Neural progenitor cell (in vitro differentiated cells): ENCODE results near the gene GBGT1. TPM values are rescaled to one million over a fixed set of nuclear protein-coding genes. Genes with fewer than 3 reads are reported as not detected.
"Not testable (repeated sequence)": the region's sequence is repeated elsewhere in the genome, so short reads cannot be mapped to it uniquely, and the experiment has no call there.

Source experiments
- DNase-seq: peaks from one replicate; pipeline ENCODE4 v3.0.0-alpha.2; 2016; ENCODE audit warnings: low spot score
- H2AFZ ChIP-seq: fragments of 200-600 bp; sonication (generic); replicated peaks from 2 replicates; pipeline ENCODE4 v1.6.1; 2016; ENCODE audit warnings: antibody characterized with exemption
- H3F3A ChIP-seq: fragments of 200-600 bp; sonication (generic); 2 replicates; pipeline ENCODE4 v1.6.1; 2016; ENCODE audit warnings: antibody characterized with exemption, low read depth
- H3K27ac ChIP-seq: fragments of 200-600 bp; sonication (generic); 2 replicates; pipeline ENCODE4 v1.5.1; 2016; ENCODE audit warnings: mild to moderate bottlenecking
- H3K27me3 ChIP-seq: fragments of 200-600 bp; sonication (generic); 2 replicates; pipeline ENCODE4 v1.6.1; 2016; ENCODE audit warnings: mild to moderate bottlenecking, moderate library complexity
- H3K36me3 ChIP-seq: fragments of 200-600 bp; sonication (generic); 2 replicates; pipeline ENCODE4 v1.5.1; 2016
- H3K4me1 ChIP-seq: fragments of 200-600 bp; sonication (generic); 2 replicates; pipeline ENCODE4 v1.6.1; 2016; ENCODE audit warnings: mixed run types
- H3K4me2 ChIP-seq: fragments of 200-600 bp; sonication (generic); 2 replicates; pipeline ENCODE4 v1.6.1; 2016
- H3K4me3 ChIP-seq: fragments of 200-600 bp; sonication (generic); 2 replicates; pipeline ENCODE4 v1.5.1; 2016
- H3K79me2 ChIP-seq: fragments of 200-600 bp; sonication (generic); 2 replicates; pipeline ENCODE4 v1.6.1; 2016; ENCODE audit warnings: low read depth
- H3K9ac ChIP-seq: fragments of 200-600 bp; sonication (generic); 2 replicates; pipeline ENCODE4 v1.6.1; 2016
- H3K9me3 ChIP-seq: fragments of 200-600 bp; sonication (generic); 2 replicates; pipeline ENCODE4 v1.5.1; 2016; ENCODE audit warnings: low read depth
- H4K20me1 ChIP-seq: fragments of 200-600 bp; sonication (generic); 2 replicates; pipeline ENCODE4 v1.6.1; 2016; ENCODE audit warnings: low read depth
- H3K27ac Mint-ChIP-seq: 3 replicates; pipeline ENCODE4 v1.8.0; 2021; ENCODE audit warnings: mixed read lengths
- H3K27me3 Mint-ChIP-seq: 2 replicates; pipeline ENCODE4 v1.8.0; 2022; ENCODE audit warnings: low read depth, mild to moderate bottlenecking, inconsistent platforms, moderate library complexity, mixed read lengths; ENCODE audit not compliant: insufficient read depth
- H3K36me3 Mint-ChIP-seq: 3 replicates; pipeline ENCODE4 v1.8.0; 2021; ENCODE audit warnings: mixed read lengths
- H3K4me1 Mint-ChIP-seq: 3 replicates; pipeline ENCODE4 v1.8.0; 2021; ENCODE audit warnings: mixed read lengths
- H3K4me3 Mint-ChIP-seq: 3 replicates; pipeline ENCODE4 v1.8.0; 2021; ENCODE audit warnings: mild to moderate bottlenecking, moderate library complexity, mixed read lengths
- H3K9me3 Mint-ChIP-seq: 3 replicates; pipeline ENCODE4 v1.8.0; 2020; ENCODE audit warnings: mixed read lengths
- CTCF ChIP-seq: fragments of 200-600 bp; sonication (generic); IDR thresholded peaks from 2 replicates; pipeline ENCODE4 v1.5.1; 2017; ENCODE audit warnings: antibody characterized with exemption, mild to moderate bottlenecking
- EZH2 ChIP-seq: fragments of 200-600 bp; sonication (generic); IDR thresholded peaks from 2 replicates; pipeline ENCODE4 v1.6.1; 2017; ENCODE audit warnings: antibody characterized with exemption, mild to moderate bottlenecking, moderate library complexity
- EZH2phosphoT487 ChIP-seq: fragments of 200-600 bp; sonication (generic); IDR thresholded peaks from 2 replicates; pipeline ENCODE4 v1.6.1; 2017; ENCODE audit warnings: antibody characterized with exemption
- total RNA-seq: library from RNA; depleted of rRNA; stranded (reverse); fragments of >200 nt; gene quantifications from 2 replicates; pipeline ENCODE4 v1.2.3, GENCODE V29; 2015; ENCODE audit warnings: low replicate concordance

GBGT1 gene
- total RNA-seq, 1 donor from 2014 or later: 2.0 TPM

DNA sequence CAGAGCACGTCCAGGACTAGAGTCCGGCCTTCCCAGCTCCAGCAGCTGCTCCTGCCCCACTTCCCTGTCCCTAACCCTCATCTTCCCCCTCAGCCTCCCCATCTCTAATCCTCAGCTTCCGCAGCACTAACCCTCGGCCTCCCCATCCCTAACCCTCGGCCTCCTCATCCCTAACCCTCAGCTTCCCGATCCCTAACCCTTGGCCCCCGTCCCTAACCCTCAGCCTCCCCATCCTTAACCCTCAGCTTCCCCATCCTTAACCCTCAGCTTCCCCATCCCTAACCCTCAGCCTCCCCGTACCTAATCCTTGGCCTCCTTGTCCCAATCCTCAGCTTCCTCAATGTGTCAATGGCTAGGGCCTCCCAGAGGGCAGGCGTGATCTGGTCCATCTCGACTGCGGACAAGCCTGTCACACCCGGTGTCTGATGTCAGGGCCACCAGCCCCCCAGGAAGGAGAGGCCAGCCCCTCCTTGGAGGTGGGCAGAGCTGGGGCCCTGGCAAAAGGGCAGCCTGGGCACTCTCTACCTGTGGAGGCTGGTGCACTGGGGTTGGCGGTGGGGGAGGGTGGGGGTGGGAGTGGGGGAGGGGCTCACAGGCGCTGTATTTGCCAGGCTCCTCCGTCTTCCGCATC lies 43.9 kb upstream of the GBGT1 start:
- H3K4me1 ChIP-seq: no peaks in the 10 kb centered on the region
- Mint-ChIP-seq H3K36me3 (no peaks in the 10 kb centered on the region), H3K4me1 (no peaks in the 10 kb centered on the region), H3K4me3 (no peak overlapping the region), H3K27ac (no peak overlapping the region), H3K27me3 (peaks cover 10% of the 10 kb centered on the region), H3K9me3 (no peaks in the 10 kb centered on the region)
- no peak overlapping the region for H2AFZ ChIP-seq
- H3K9me3 ChIP-seq: no peaks in the 10 kb centered on the region
- peaks cover 74% of the 10 kb centered on the region for H3K27me3 ChIP-seq
- no peak overlapping the region for H3K4me2 ChIP-seq
- H3K9ac ChIP-seq: no peak overlapping the region
- no peaks in the 10 kb centered on the region for H3K36me3 ChIP-seq
- H3K27ac ChIP-seq: no peak overlapping the region
- H3K4me3 ChIP-seq: no peak overlapping the region
- no peaks in the 10 kb centered on the region for H3K79me2 ChIP-seq
- DNase-seq: no peak
- H3F3A ChIP-seq: no peaks in the 10 kb centered on the region
- no peaks in the 10 kb centered on the region for H4K20me1 ChIP-seq
- TF ChIP-seq CTCF (no peak), EZH2 (no peak), EZH2phosphoT487 (no peak)

GRCh38 chr9:133207021-133207531 lies 43.4 kb upstream of the GBGT1 start:
- DNase-seq: no peak
- Mint-ChIP-seq H3K27me3 (peaks cover 10% of the 10 kb centered on the region), H3K4me1 (no peaks in the 10 kb centered on the region), H3K9me3 (no peaks in the 10 kb centered on the region), H3K36me3 (no peaks in the 10 kb centered on the region), H3K27ac (no peak overlapping the region), H3K4me3 (no peak overlapping the region)
- Histone ChIP-seq H3K4me2 (no peak overlapping the region), H3F3A (no peaks in the 10 kb centered on the region), H4K20me1 (no peaks in the 10 kb centered on the region), H3K4me3 (no peak overlapping the region), H3K9me3 (no peaks in the 10 kb centered on the region), H2AFZ (no peak overlapping the region), H3K27me3 (peaks cover 74% of the 10 kb centered on the region), H3K27ac (no peak overlapping the region), H3K9ac (no peak overlapping the region), H3K4me1 (no peaks in the 10 kb centered on the region), H3K79me2 (no peaks in the 10 kb centered on the region), H3K36me3 (no peaks in the 10 kb centered on the region)
- TF ChIP-seq EZH2: no peak
- TF ChIP-seq EZH2phosphoT487: no peak
- no peak for TF ChIP-seq CTCF

DNA sequence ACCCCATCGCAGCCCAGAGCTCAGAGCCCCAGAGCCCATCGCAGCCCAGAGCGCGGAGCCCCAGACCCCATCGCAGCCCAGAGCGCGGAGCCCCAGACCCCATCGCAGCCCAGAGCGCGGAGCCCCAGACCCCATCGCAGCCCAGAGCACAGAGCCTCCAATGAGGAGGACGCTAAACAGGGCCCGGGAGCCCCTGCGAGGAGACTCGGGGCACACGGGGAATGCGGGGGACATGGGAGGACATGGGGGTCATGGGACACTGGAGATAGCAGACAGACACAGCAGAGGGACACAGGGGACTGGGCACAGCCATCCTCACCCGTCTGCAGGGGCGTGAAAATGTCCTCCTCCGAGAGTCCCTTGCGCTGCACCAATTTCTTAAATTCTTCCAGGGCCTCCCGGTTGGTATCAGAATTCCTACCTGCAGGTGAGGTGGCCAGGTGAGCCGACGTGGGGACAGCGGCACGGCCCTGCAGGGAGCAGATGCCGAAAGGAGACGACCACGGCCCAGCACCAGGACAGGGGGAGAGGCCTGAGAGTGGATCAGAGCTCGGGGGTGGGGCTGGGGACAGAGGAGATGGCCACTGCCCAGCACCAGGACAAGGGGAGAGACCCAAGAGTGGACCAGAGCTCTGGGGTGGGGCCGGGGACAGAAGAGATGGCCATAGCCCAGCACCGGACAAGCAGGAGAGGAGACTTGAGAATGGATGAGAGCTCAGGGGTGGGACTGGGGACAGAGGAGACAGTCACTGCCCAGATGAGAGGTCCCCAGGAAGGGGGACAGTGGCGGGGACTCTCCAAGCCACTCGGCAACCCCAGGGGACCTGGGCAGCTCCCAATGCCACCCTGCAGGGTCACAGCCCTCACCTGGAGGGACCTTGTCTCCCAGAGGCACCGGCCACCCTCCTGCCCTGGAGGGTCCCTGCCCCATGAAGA lies 42.5 kb upstream of the GBGT1 start:
- peaks cover 13% of the 10 kb centered on the region for H3K27me3 Mint-ChIP-seq
- H3K27ac ChIP-seq: no peak overlapping the region
- no peaks in the 10 kb centered on the region for H3F3A ChIP-seq
- H3K36me3 Mint-ChIP-seq: no peaks in the 10 kb centered on the region
- no peaks in the 10 kb centered on the region for H3K36me3 ChIP-seq
- H3K79me2 ChIP-seq: no peaks in the 10 kb centered on the region
- no peak overlapping the region for H2AFZ ChIP-seq
- no peak overlapping the region for H3K4me3 Mint-ChIP-seq
- H3K27me3 ChIP-seq: peaks cover 74% of the 10 kb centered on the region
- H3K9me3 Mint-ChIP-seq: no peaks in the 10 kb centered on the region
- H3K27ac Mint-ChIP-seq: no peak overlapping the region
- H3K4me1 Mint-ChIP-seq: no peaks in the 10 kb centered on the region
- H3K9ac ChIP-seq: no peak overlapping the region
- TF ChIP-seq EZH2: no peak
- TF ChIP-seq EZH2phosphoT487: no peak
- TF ChIP-seq CTCF: no peak
- DNase-seq: no peak
- H3K9me3 ChIP-seq: no peaks in the 10 kb centered on the region
- no peak overlapping the region for H3K4me3 ChIP-seq
- H3K4me1 ChIP-seq: no peaks in the 10 kb centered on the region
- H4K20me1 ChIP-seq: no peaks in the 10 kb centered on the region
- H3K4me2 ChIP-seq: no peak overlapping the region

GRCh38 chr9:133205481-133205887 lies 41.8 kb upstream of the GBGT1 start:
- not testable (repeated sequence) for H3K4me1 Mint-ChIP-seq, DNase-seq, H2AFZ ChIP-seq, H3K9me3 Mint-ChIP-seq, H3K9me3 ChIP-seq, H3K9ac ChIP-seq, H3K79me2 ChIP-seq, H3K4me1 ChIP-seq, H3K27ac ChIP-seq, H3K36me3 Mint-ChIP-seq, H3K27ac Mint-ChIP-seq, H4K20me1 ChIP-seq, H3K4me3 Mint-ChIP-seq, H3K4me2 ChIP-seq, H3F3A ChIP-seq, H3K4me3 ChIP-seq, H3K36me3 ChIP-seq
- peaks cover 10% of the 10 kb centered on the region for H3K27me3 Mint-ChIP-seq
- H3K27me3 ChIP-seq: peaks cover 74% of the 10 kb centered on the region
